H1 (cell line): ENCODE measurements around the gene MID1. TPM values are rescaled to one million over a fixed set of nuclear protein-coding genes. Genes with fewer than 3 reads are reported as not detected.

ENCODE experiments used
- CTCF ChIA-PET: fragments of 300-600 bp; sonication (Branson Sonifier 250); formaldehyde crosslinking; loops from one replicate; lab custom pipeline; 2021; ENCODE audit not compliant: partially characterized antibody; lab: Charles Lee
- POLR2A ChIA-PET: fragments of 300-600 bp; sonication (Branson Sonifier 250); formaldehyde crosslinking; loops from one replicate; lab custom pipeline; 2021; ENCODE audit warnings: inconsistent platforms; ENCODE audit not compliant: partially characterized antibody; lab: Charles Lee
- DNase-seq, 2 experiments: peaks; one replicate each; pipeline versions ENCODE4 v3.0.0 to v3.0.0-alpha.2; 2010 to 2022; ENCODE audit warnings: low spot score in 2 of 2, low read depth in 1 of 2, mixed read lengths in 1 of 2
- FAIRE-seq: peaks from 2 replicates; lab custom pipeline; 2011; peaks lifted over from hg19 to GRCh38; lab: Jason Lieb, UNC
- H2AFZ ChIP-seq: 2 replicates; pipeline ENCODE4 v1.8.1; 2012; ENCODE audit warnings: low read length, inconsistent platforms
- H2AK5ac ChIP-seq: 2 replicates; pipeline ENCODE4 v1.6.1; 2013; ENCODE audit warnings: low read depth, low read length
- H2BK120ac ChIP-seq: replicated peaks from 2 replicates; pipeline ENCODE3; 2013; ENCODE audit warnings: low read depth, low read length, inconsistent platforms
- H2BK12ac ChIP-seq: 2 replicates; pipeline ENCODE4 v1.6.1; 2013; ENCODE audit warnings: low read depth, low read length
- H2BK15ac ChIP-seq: 2 replicates; pipeline ENCODE4 v1.6.1; 2013; ENCODE audit warnings: low read length
- H2BK20ac ChIP-seq: 2 replicates; pipeline ENCODE4 v1.6.1; 2013; ENCODE audit warnings: low read length
- H2BK5ac ChIP-seq: 2 replicates; pipeline ENCODE4 v1.6.1; 2013; ENCODE audit warnings: low read depth, low read length
- H3K14ac ChIP-seq: 2 replicates; pipeline ENCODE4 v1.6.1; 2013; ENCODE audit warnings: inconsistent platforms; ENCODE audit not compliant: insufficient read length
- H3K18ac ChIP-seq: 2 replicates; pipeline ENCODE4 v1.6.1; 2013; ENCODE audit warnings: low read length; ENCODE audit errors: extremely low read depth
- H3K23ac ChIP-seq: 2 replicates; pipeline ENCODE4 v1.6.1; 2013; ENCODE audit warnings: inconsistent platforms; ENCODE audit not compliant: insufficient read length
- H3K23me2 ChIP-seq: 2 replicates; pipeline ENCODE4 v1.6.1; 2013; ENCODE audit warnings: low read depth, low read length
- H3K27ac ChIP-seq: 2 replicates; pipeline ENCODE4 v1.6.1; 2011; ENCODE audit warnings: low read depth, low read length, inconsistent platforms
- H3K27me3 ChIP-seq, 4 experiments: replicated peaks in 1 of 4; 1 replicate in 1 of 4; 2 replicates in 3 of 4; pipeline versions ENCODE4 v1.6.1 to v1.8.1; 2011 to 2013; ENCODE audit warnings: low read length in 3 of 4, mild to moderate bottlenecking in 3 of 4, inconsistent platforms in 2 of 4, mixed read lengths in 2 of 4, moderate library complexity in 1 of 4; ENCODE audit not compliant: control insufficient read depth in 3 of 4, insufficient read depth in 3 of 4; ENCODE audit errors: extremely low read depth in 1 of 4
- H3K36me3 ChIP-seq, 4 experiments: 2 replicates each; pipeline versions ENCODE4 v1.6.1 to v1.8.1; 2011 to 2013; ENCODE audit warnings: mild to moderate bottlenecking in 4 of 4, low read length in 3 of 4, moderate library complexity in 2 of 4, control low read depth in 1 of 4, inconsistent platforms in 1 of 4; ENCODE audit not compliant: insufficient read depth in 4 of 4, control insufficient read depth in 2 of 4
- H3K4ac ChIP-seq: replicated peaks from 2 replicates; pipeline ENCODE3; 2013; ENCODE audit warnings: low read length, low read depth, mixed read lengths, inconsistent platforms; ENCODE audit not compliant: insufficient read length
- H3K4me1 ChIP-seq, 4 experiments: replicated peaks in 1 of 4; 1 replicate in 1 of 4; 2 replicates in 3 of 4; pipeline versions ENCODE4 v1.6.1 to v1.8.1; 2011 to 2013; ENCODE audit warnings: low read length in 3 of 4, inconsistent platforms in 2 of 4, mixed read lengths in 1 of 4; ENCODE audit not compliant: insufficient read depth in 4 of 4, control insufficient read depth in 3 of 4
- H3K4me2 ChIP-seq, 2 experiments: 2 replicates each; pipeline versions ENCODE4 v1.6.1 to v1.8.1; 2011 to 2013; ENCODE audit warnings: low read depth in 2 of 2, low read length in 2 of 2, control low read depth in 1 of 2, inconsistent platforms in 1 of 2, mild to moderate bottlenecking in 1 of 2; ENCODE audit not compliant: insufficient read depth in 1 of 2
- H3K4me3 ChIP-seq, 4 experiments: fragments of 200-600, 300-600 bp in 1 of 4; sonication (generic), shearing (Covaris generic), sonication (Bioruptor Twin) in 1 of 4; 2 replicates each; pipeline versions ENCODE4 v1.5.1 to v1.8.1; 2011 to 2016; ENCODE audit warnings: low read length in 4 of 4, low read depth in 3 of 4, control low read depth in 2 of 4, inconsistent platforms in 2 of 4, mild to moderate bottlenecking in 2 of 4, mixed read lengths in 1 of 4, moderate library complexity in 1 of 4; ENCODE audit not compliant: insufficient read depth in 2 of 4; ENCODE audit errors: extremely low read depth in 1 of 4
- H3K56ac ChIP-seq: replicated peaks from 2 replicates; pipeline ENCODE3; 2013; ENCODE audit warnings: low read depth, mild to moderate bottlenecking, mixed read lengths, low read length, inconsistent platforms; ENCODE audit not compliant: insufficient read length
- H3K79me1 ChIP-seq: 2 replicates; pipeline ENCODE4 v1.6.1; 2013; ENCODE audit warnings: low read depth, low read length, control low read depth
- H3K79me2 ChIP-seq, 2 experiments: 2 replicates each; pipeline versions ENCODE4 v1.6.1 to v1.8.1; 2012 to 2013; ENCODE audit warnings: low read length in 2 of 2, mild to moderate bottlenecking in 2 of 2, inconsistent platforms in 1 of 2; ENCODE audit not compliant: insufficient read depth in 2 of 2, control insufficient read depth in 1 of 2
- H3K9ac ChIP-seq, 4 experiments: replicated peaks in 1 of 4; 1 replicate in 1 of 4; 2 replicates in 3 of 4; pipeline versions ENCODE4 v1.6.1 to v1.8.1; 2011 to 2013; ENCODE audit warnings: low read depth in 3 of 4, low read length in 3 of 4, control low read depth in 2 of 4, mild to moderate bottlenecking in 2 of 4, moderate library complexity in 2 of 4, inconsistent platforms in 1 of 4; ENCODE audit errors: extremely low read depth in 1 of 4
- H3K9me3 ChIP-seq, 2 experiments: 2 replicates each; pipeline versions ENCODE4 v1.6.1 to v1.8.1; 2012 to 2013; ENCODE audit warnings: mild to moderate bottlenecking in 2 of 2, moderate library complexity in 2 of 2, control low read depth in 1 of 2, inconsistent platforms in 1 of 2, low read depth in 1 of 2, low read length in 1 of 2, mixed read lengths in 1 of 2; ENCODE audit not compliant: insufficient read depth in 2 of 2
- H4K20me1 ChIP-seq, 2 experiments: replicated peaks in 1 of 2; 2 replicates each; pipeline versions ENCODE3 to v1.8.1; 2011 to 2013; ENCODE audit warnings: inconsistent platforms in 2 of 2, low read length in 2 of 2, mild to moderate bottlenecking in 1 of 2; ENCODE audit not compliant: insufficient read depth in 2 of 2, control insufficient read depth in 1 of 2
- H4K5ac ChIP-seq: 2 replicates; pipeline ENCODE4 v1.6.1; 2013; ENCODE audit warnings: low read length, low read depth, mixed read lengths, inconsistent platforms; ENCODE audit not compliant: insufficient read length
- H4K8ac ChIP-seq: 2 replicates; pipeline ENCODE4 v1.8.0; 2013; ENCODE audit warnings: mild to moderate bottlenecking, moderate library complexity, low read length, inconsistent platforms; ENCODE audit not compliant: insufficient read depth; ENCODE audit errors: extremely low read depth
- H4K91ac ChIP-seq: replicated peaks from 2 replicates; pipeline ENCODE3; 2013; ENCODE audit warnings: low read length, mixed read lengths, inconsistent platforms; ENCODE audit not compliant: insufficient read length
- BACH1 ChIP-seq: IDR thresholded peaks from 2 replicates; pipeline ENCODE4 v1.6.1; 2012; ENCODE audit warnings: low read length, improper control_type of control experiment
- CHD1 ChIP-seq: IDR thresholded peaks from 2 replicates; pipeline ENCODE4 v1.6.1; 2012; ENCODE audit warnings: low read depth, low read length, improper control_type of control experiment
- EZH2 ChIP-seq: fragments of 200-600 bp; sonication (generic); IDR thresholded peaks from 2 replicates; pipeline ENCODE4 v1.7.1; 2012; ENCODE audit warnings: low read depth, mild to moderate bottlenecking, moderate library complexity, low read length, inconsistent platforms; ENCODE audit not compliant: severe bottlenecking
- HDAC2 ChIP-seq, 2 experiments: fragments of 300-600 bp in 1 of 2; sonication (generic) in 1 of 2; IDR thresholded peaks; 2 replicates each; pipeline ENCODE4 v1.6.1; 2011 to 2012; ENCODE audit warnings: low read depth in 2 of 2, low read length in 2 of 2, mild to moderate bottlenecking in 2 of 2, moderate library complexity in 2 of 2, borderline replicate concordance in 1 of 2, inconsistent platforms in 1 of 2
- NRF1 ChIP-seq: IDR thresholded peaks from 2 replicates; pipeline ENCODE4 v1.6.1; 2011; ENCODE audit warnings: mild to moderate bottlenecking, low read depth, low read length, improper control_type of control experiment
- POU5F1 ChIP-seq: IDR thresholded peaks from 2 replicates; pipeline ENCODE4 v1.6.1; 2011; ENCODE audit warnings: low read depth, mild to moderate bottlenecking, low read length, moderate library complexity
- RBBP5 ChIP-seq: IDR thresholded peaks from 2 replicates; pipeline ENCODE4 v1.7.1; 2012; ENCODE audit warnings: low read depth, mild to moderate bottlenecking, inconsistent platforms, low read length, moderate library complexity, borderline replicate concordance
- TAF1 ChIP-seq: IDR thresholded peaks from 2 replicates; pipeline ENCODE4 v1.6.1; 2011; ENCODE audit warnings: mild to moderate bottlenecking, low read depth, low read length
- TAF7 ChIP-seq: optimal IDR thresholded peaks from 2 replicates; pipeline ENCODE3; 2011; ENCODE audit warnings: low read depth, mild to moderate bottlenecking, inconsistent platforms, low read length, moderate library complexity, borderline replicate concordance
- TCF12 ChIP-seq: IDR thresholded peaks from 2 replicates; pipeline ENCODE4 v1.6.1; 2011; ENCODE audit warnings: low read depth, mild to moderate bottlenecking, low read length
- ZNF274 ChIP-seq: IDR thresholded peaks from 2 replicates; pipeline ENCODE4 v1.7.0; 2012; ENCODE audit warnings: low read length, borderline replicate concordance; ENCODE audit errors: extremely low read depth
- WGBS, 2 experiments: shearing (Covaris generic) in 1 of 2; methylation state at CpG; one replicate each; pipeline versions ENCODE4 v1.1.6 to v1.1.7; 2013 to 2015; ENCODE audit warnings: low lambda C conversion rate in 2 of 2, mixed read lengths in 2 of 2, inconsistent platforms in 1 of 2, low coverage in 1 of 2, missing lambda C conversion rate in 1 of 2; ENCODE audit not compliant: insufficient replicate concordance in 2 of 2, insufficient coverage in 1 of 2, insufficient read length in 1 of 2; ENCODE audit errors: extremely low coverage in 1 of 2, missing lambda C conversion rate in 1 of 2; 5-methylcytosine and 5-hydroxymethylcytosine counted together
- polyA plus RNA-seq, 7 experiments: library from polyadenylated mRNA; depleted of rRNA in 3 of 7; stranded (reverse) in 5 of 7; unstranded in 2 of 7; fragments of >200 nt in 5 of 7; fragments of 200-250 nt in 2 of 7; gene quantifications; 1 replicate in 5 of 7; 2 replicates in 1 of 7; 4 replicates in 1 of 7; pipeline versions ENCODE4 v1.2.1 to v1.2.3, GENCODE V29; 2011 to 2013; ENCODE audit warnings: missing spikeins in 2 of 7, mixed read lengths in 2 of 7
- total RNA-seq: library from RNA; stranded (reverse); fragmentation: NEBNext Ultra II Directional; extraction: Animal tissue kit (Norgen Biotek cat#: 25700); gene quantifications from 2 replicates; pipeline ENCODE4 v1.2.1, GENCODE V29; 2021
- TF ChIP-seq, protein P1 (sequence below): IDR thresholded peaks from 2 replicates; pipeline ENCODE4 v1.6.1; 2012; ENCODE audit warnings: inconsistent platforms

MID1 gene
- total and polyA plus RNA-seq, 2 of the 8 experiments (the other 6 are each of a cell fraction or from before 2014, with no cell fraction given): 12.9 to 54.3 TPM

DNA sequence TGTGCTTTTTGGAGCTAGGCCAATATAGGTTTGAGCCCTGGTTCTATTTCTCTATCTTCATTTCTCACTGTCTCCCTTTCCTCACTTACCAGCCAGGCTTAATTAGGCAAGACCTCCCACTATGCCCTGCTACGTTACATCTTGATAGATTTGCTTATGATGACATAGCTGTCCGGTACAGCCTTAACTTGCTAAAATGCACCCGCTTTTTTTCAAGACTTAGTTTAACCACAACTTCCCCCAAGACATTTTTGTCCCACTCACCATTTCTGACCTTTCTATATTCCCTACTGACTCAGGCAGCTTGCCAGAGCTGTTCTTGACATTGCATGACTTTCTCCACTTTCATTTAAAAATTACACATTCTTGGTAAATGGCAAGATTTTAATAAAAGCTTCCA lies 152.6 kb downstream of the MID1 start:
- Histone ChIP-seq H2BK120ac (no peak overlapping the region), H3K4ac (no peak overlapping the region), H3K56ac (no peak overlapping the region), H3K36me3 (peaks cover 0 to 15% (median 5%) of the 10 kb centered on the region in 4 experiments; a peak in 4 of 8 replicates), H4K8ac (no peak overlapping the region), H3K27ac (no peak overlapping the region), H2BK15ac (no peak overlapping the region), H2BK12ac (no peak overlapping the region), H2AFZ (no peak overlapping the region), H3K23me2 (no peaks in the 10 kb centered on the region; the same call in 1 of the 2 replicates), H3K23ac (no peak overlapping the region), H3K9ac (no peak overlapping the region), H3K4me3 (no peak overlapping the region), H3K18ac (no peak overlapping the region), H3K27me3 (no peaks in the 10 kb centered on the region), H4K5ac (no peak overlapping the region), H3K79me1 (no peaks in the 10 kb centered on the region), H4K91ac (no peak overlapping the region), H3K9me3 (no peaks in the 10 kb centered on the region), H2AK5ac (no peak overlapping the region), H2BK5ac (no peak overlapping the region), H2BK20ac (no peak overlapping the region), H3K14ac (no peak overlapping the region), H3K79me2 (no peaks in the 10 kb centered on the region), H4K20me1 (no peaks in the 10 kb centered on the region), H3K4me2 (no peak overlapping the region), H3K4me1 (peaks cover 0 to 4% (median 0%) of the 10 kb centered on the region in 4 experiments; a peak in 1 of 7 replicates)
- no peak for FAIRE-seq
- 100% methylated on average over 3 of the region's 3 CpGs; no CpG with 5 or more reads in 1 of the 2 experiments for WGBS, 2 experiments
- TF ChIP-seq POU5F1 (no peak), CHD1 (no peak), HDAC2 (IDR thresholded peaks at IDR 0.05; ENCODE audit: borderline replicate concordance in 1 of 2, low read depth in 2 of 2, low read length in 2 of 2) (no peak), TAF7 (no peak), TCF12 (no peak), RBBP5 (no peak), TAF1 (no peak), ZNF274 (no peak), NRF1 (no peak), BACH1 (no peak), EZH2 (no peak)
- TF ChIP-seq, protein P1, sequence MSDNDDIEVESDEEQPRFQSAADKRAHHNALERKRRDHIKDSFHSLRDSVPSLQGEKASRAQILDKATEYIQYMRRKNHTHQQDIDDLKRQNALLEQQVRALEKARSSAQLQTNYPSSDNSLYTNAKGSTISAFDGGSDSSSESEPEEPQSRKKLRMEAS: no peak
- CTCF ChIA-PET: interaction anchor here (0.6 to 1.4 kb wide), 3 partner anchors 24 to 255 kb away, joined by 3 to 4 read pairs (median 3); no protein-coding TSS in a partner anchor
- no peak for DNase-seq
- POLR2A ChIA-PET: no interaction called here
